ENCODE results near the gene BEAN1.

BEAN1 gene

DNA sequence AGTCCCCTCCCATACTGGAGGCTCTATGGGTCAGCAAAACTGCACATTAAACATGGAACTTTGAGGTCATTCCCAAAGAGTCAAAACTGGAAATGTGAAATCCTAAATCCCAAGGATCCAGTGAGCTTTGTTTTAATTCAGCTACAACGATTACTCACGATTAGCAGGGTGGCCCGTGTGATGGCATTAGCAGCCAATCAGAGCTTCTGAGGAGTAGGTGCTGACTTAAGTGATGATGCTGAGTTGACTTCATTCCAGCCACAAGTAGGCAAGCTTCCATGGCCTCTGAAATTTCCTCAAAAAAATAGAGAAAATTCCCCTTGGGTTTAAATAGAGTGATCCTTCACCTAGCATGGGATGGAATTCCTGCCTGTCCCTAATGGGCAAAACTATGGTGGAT lies 28.1 kb upstream of the BEAN1 start:
- peaks cover 7% of the 10 kb centered on the region for H3K27me3 ChIP-seq (ENCODE audit: control insufficient read depth, low read length)
- H3K9me2 ChIP-seq (replicated peaks; ENCODE audit: control insufficient read depth, low read length) = no peaks in the 10 kb centered on the region
- no peaks in the 10 kb centered on the region for H3K36me3 ChIP-seq (ENCODE audit: control insufficient read depth, low read length)
- H3F3A ChIP-seq (ENCODE audit: control insufficient read depth, insufficient read depth) = no peaks in the 10 kb centered on the region
- no peak for TF ChIP-seq EZH2phosphoT487 (IDR thresholded peaks at IDR 0.05; ENCODE audit: borderline replicate concordance, low read length)
- TF ChIP-seq, protein P1, sequence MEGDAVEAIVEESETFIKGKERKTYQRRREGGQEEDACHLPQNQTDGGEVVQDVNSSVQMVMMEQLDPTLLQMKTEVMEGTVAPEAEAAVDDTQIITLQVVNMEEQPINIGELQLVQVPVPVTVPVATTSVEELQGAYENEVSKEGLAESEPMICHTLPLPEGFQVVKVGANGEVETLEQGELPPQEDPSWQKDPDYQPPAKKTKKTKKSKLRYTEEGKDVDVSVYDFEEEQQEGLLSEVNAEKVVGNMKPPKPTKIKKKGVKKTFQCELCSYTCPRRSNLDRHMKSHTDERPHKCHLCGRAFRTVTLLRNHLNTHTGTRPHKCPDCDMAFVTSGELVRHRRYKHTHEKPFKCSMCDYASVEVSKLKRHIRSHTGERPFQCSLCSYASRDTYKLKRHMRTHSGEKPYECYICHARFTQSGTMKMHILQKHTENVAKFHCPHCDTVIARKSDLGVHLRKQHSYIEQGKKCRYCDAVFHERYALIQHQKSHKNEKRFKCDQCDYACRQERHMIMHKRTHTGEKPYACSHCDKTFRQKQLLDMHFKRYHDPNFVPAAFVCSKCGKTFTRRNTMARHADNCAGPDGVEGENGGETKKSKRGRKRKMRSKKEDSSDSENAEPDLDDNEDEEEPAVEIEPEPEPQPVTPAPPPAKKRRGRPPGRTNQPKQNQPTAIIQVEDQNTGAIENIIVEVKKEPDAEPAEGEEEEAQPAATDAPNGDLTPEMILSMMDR (IDR thresholded peaks at IDR 0.05; ENCODE audit: low read depth, low read length, poor library complexity, severe bottlenecking) = no peak
- H3K4me1 ChIP-seq (ENCODE audit: control insufficient read depth, low read length) = peaks cover 5% of the 10 kb centered on the region; the same call in 1 of the 2 replicates
- H3K9me3 ChIP-seq (ENCODE audit: control insufficient read depth, insufficient read depth, low read length) = no peaks in the 10 kb centered on the region
- H3K4me3 ChIP-seq (ENCODE audit: low read length) = no peak overlapping the region
- H4K20me1 ChIP-seq (ENCODE audit: control insufficient read depth, insufficient read depth, low read depth, low read length) = no peaks in the 10 kb centered on the region
- H3K27ac ChIP-seq (ENCODE audit: low read depth, low read length) = no peak overlapping the region
- no peak overlapping the region for H3K4me2 ChIP-seq (ENCODE audit: low read length)
- no peaks in the 10 kb centered on the region for H3K79me2 ChIP-seq (ENCODE audit: control insufficient read depth, low read length)

DNA sequence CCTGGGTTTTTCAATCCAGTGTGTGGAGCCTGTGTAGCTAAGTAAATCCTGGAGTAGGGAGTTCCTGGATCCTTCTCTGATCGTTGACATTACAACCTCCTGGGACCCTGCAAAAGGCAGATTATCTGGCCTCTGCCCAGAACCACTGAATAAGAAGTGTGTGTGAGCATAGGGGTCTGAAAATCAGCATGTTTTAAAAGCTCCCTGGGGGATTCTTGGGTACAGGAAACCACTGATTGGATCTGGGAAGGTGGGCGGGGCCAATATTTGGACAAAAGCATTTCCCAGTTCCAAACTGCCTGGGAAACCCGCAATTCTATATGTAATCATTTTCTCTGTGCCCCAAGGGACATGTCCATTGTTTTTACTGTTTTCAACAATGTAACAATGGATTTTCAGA lies 27.2 kb upstream of the BEAN1 start:
- Histone ChIP-seq H3K9me3 (ENCODE audit: control insufficient read depth, insufficient read depth, low read length) (no peaks in the 10 kb centered on the region), H3K79me2 (ENCODE audit: control insufficient read depth, low read length) (no peaks in the 10 kb centered on the region), H3K4me2 (ENCODE audit: low read length) (no peak overlapping the region), H3F3A (ENCODE audit: control insufficient read depth, insufficient read depth) (no peaks in the 10 kb centered on the region), H3K4me1 (ENCODE audit: control insufficient read depth, low read length) (peaks cover 5% of the 10 kb centered on the region; the same call in 1 of the 2 replicates), H3K27me3 (ENCODE audit: control insufficient read depth, low read length) (peaks cover 7% of the 10 kb centered on the region), H3K36me3 (ENCODE audit: control insufficient read depth, low read length) (no peaks in the 10 kb centered on the region), H3K27ac (ENCODE audit: low read depth, low read length) (no peak overlapping the region), H3K9me2 (replicated peaks; ENCODE audit: control insufficient read depth, low read length) (no peaks in the 10 kb centered on the region), H4K20me1 (ENCODE audit: control insufficient read depth, insufficient read depth, low read depth, low read length) (no peaks in the 10 kb centered on the region), H3K4me3 (ENCODE audit: low read length) (no peak overlapping the region)
- TF ChIP-seq, protein P1 (IDR thresholded peaks at IDR 0.05; ENCODE audit: low read depth, low read length, poor library complexity, severe bottlenecking) = no peak
- TF ChIP-seq EZH2phosphoT487 (IDR thresholded peaks at IDR 0.05; ENCODE audit: borderline replicate concordance, low read length) = no peak

DNA sequence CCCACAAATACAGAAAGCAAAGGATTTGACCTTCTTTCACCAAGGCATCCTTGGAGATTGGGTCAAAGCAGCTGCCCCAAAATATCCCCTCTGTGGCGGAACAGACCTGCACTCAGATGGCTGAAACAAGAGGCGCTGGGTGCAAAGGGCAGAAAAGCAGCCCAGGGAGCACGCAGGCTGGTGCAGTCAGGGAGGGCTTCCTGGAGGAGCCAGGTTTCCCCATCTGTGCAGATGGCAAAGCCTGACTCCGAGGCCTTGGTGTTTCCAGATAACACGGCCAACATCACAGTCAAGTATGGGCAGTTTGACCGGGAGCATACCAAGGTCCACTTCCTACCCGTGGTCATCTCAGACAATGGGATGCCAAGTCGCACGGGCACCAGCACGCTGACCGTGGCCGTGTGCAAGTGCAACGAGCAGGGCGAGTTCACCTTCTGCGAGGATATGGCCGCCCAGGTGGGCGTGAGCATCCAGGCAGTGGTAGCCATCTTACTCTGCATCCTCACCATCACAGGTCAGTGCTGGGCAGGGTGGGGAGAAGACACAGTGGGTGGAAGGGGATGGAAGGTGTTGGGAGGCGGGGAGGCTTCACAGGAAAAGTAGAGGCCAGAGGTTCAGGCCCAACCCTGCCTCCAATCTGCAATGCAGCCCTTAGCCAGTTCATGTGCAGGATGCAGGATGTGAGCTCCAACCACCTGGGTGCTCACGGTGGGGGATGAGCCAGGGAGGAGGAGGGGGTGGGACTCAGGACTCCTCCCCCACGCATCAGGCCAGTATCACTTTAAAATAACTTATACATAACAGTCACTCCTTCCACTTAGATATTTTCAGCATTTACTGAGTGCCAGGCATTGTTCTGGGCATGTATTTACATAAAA lies 26.4 kb upstream of the BEAN1 start:
- H3K27ac ChIP-seq (ENCODE audit: low read depth, low read length) = no peak overlapping the region
- H3K4me1 ChIP-seq (ENCODE audit: control insufficient read depth, low read length) = peaks cover 5% of the 10 kb centered on the region; the same call in 1 of the 2 replicates
- H3K4me2 ChIP-seq (ENCODE audit: low read length) = no peak overlapping the region
- no peak for TF ChIP-seq EZH2phosphoT487 (IDR thresholded peaks at IDR 0.05; ENCODE audit: borderline replicate concordance, low read length)
- TF ChIP-seq, protein P1 (IDR thresholded peaks at IDR 0.05; ENCODE audit: low read depth, low read length, poor library complexity, severe bottlenecking) = no peak
- no peaks in the 10 kb centered on the region for H3K36me3 ChIP-seq (ENCODE audit: control insufficient read depth, low read length)
- H3K4me3 ChIP-seq (ENCODE audit: low read length) = no peak overlapping the region
- H3F3A ChIP-seq (ENCODE audit: control insufficient read depth, insufficient read depth) = no peaks in the 10 kb centered on the region
- no peaks in the 10 kb centered on the region for H3K9me3 ChIP-seq (ENCODE audit: control insufficient read depth, insufficient read depth, low read length)
- H4K20me1 ChIP-seq (ENCODE audit: control insufficient read depth, insufficient read depth, low read depth, low read length) = no peaks in the 10 kb centered on the region
- H3K9me2 ChIP-seq (replicated peaks; ENCODE audit: control insufficient read depth, low read length) = no peaks in the 10 kb centered on the region
- H3K27me3 ChIP-seq (ENCODE audit: control insufficient read depth, low read length) = peaks cover 5% of the 10 kb centered on the region
- H3K79me2 ChIP-seq (ENCODE audit: control insufficient read depth, low read length) = no peaks in the 10 kb centered on the region

All from DOHH2 (cell line).